Stimulated activated naive CD4-positive, alpha-beta T cell treated with Interleukin-2 at 50 U/mL for 16 hours (primary cell): ENCODE results near the gene PTPRT.

ENCODE experiments used
- DNase-seq: peaks from one replicate; lab custom pipeline; 2025; lab: John Stamatoyannopoulos, UW

PTPRT gene

DNA sequence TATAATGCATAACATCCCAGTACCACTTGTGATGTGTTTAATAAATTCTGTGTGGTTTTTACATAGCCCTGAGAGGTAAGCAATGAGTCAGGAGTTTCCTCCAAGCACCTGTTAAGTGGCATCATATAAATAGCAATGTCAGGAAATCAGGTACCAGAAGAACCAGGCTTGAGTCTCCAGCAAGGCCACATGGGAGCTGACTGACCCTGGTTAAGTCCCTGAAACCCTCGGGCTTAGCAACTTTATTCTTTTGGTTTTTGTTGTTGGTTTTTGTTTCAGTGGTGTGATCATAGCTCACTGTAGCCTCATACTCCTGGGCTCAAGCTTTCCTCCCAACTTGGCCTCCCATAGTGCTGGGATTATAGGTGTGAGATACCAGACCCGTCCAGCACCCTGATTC lies 70.0 kb downstream of the PTPRT start:
- DNase-seq = no peak

DNA sequence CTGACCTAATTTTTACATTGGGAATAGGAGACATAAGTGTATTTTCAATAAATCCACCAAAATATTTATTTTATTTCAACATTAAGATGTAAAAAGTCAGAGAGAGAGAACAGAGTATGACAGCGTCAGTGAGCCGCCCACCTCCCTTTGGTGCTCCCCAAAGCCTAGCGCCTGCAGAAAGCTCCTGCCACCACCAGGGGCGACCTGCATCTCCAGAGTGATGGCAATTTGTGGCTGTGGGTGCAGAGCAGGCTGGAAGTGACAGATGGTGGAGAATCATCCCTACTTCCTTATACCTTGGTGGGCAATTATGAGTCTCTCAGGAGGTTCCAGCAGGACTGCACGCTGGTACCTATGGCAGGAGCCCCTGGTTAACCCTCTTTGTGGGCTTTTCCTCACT lies 87.3 kb downstream of the PTPRT start:
- no peak for DNase-seq

DNA sequence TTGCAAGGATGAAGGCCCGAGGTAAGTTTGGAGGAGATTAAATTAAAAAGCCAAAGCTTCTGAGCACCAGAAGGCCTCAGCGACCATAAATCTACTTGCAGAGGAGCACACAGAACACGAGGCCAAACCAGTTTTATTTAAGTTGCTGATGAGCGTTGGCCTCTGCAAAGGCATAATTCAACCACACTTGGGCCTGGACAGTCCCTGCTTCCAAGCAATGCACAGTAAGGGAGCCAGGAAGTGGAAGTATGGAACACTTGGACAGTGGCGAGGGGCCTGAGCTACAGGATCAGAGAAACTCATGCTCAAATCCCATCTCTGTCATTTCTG lies 92.8 kb downstream of the PTPRT start:
- no peak for DNase-seq

DNA sequence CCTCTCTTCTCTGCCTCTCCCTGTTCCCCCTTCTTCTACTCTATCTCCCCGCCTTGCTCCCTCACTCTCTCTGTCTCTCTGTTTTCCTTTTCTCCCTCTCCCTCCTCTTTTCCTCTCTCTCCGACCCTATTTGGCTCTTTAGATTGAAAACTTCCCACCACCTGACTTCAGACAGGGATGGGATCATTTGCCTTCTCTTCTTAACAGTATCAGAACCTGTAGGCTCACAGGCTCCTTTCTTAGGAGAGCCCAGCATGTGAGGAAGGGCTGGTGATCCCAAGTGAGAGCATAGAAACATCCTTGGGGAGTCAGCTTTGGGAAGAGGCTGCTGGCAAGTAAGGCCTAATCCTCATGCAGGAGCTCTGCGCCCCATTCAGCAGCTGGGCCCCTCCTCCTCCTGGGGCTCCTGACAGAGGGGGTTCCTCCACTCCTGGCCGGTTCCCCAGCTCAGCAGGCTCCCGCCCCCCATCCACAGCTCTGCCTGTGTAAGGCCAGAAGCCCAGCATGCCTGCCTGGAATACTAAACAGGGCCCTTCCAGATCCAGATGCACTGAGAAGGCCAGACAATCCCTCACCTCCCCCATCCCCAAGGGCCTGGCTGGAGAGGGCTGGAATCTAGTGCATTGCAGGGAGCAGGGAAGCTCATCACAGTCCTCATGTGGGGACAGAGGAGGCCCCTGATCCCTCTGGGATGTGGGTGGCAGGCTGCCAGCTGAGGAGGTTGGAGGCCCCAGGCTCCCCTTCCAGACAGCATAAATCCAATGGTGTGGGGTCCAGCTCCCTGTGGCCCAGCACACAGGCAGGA lies 93.4 kb downstream of the PTPRT start:
- DNase-seq = no peak

DNA sequence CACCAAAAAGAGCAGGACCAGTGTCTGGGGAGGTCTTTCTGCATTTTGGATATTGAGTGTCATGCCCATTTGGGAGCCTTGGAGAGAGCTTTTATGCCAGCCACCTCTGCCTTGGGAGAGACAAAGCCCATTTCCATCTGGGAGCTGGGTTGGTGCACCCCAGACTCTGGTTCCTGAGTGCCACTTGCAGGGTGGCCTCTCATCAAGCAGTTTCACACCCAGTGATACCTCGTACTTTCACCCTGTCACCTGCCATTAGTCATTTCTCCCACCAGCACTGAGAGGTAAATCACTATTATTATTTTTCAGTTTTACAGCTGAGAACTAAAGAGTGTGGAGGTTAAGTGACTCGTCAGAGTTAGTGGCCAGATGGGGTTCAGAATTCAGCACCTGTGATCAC lies 94.7 kb downstream of the PTPRT start:
- no peak for DNase-seq

DNA sequence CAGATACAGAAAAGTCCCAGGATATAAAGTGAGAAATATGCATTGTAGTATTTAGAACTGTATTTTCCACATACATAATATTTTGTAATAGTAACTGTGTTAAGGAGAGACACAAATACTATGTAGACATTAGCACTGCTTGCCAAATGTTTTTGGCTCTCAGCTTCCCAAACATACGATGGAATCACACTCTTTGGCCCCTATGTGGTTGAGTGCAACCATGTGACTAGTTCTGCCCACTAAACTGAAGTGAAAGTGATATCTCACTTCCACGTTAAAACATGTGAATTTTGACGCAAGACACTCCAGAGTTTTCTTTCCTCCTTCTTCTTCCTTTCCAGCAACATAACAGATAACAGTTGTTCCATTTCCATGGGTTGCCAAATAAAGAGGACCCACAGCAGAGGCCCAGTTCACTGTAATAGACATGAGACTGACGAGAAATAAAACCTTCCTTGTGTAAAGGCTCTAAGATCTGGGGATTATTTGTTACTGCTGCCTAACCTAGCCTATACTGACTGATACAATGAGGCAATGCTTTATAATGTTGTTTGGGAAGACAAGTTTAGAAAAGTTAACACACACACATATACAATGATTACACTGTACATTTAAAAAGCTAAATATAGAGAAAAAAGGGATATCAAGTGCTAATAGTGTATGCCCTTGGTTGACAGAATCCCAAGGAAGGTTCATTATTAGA lies 97.2 kb downstream of the PTPRT start:
- no peak for DNase-seq

DNA sequence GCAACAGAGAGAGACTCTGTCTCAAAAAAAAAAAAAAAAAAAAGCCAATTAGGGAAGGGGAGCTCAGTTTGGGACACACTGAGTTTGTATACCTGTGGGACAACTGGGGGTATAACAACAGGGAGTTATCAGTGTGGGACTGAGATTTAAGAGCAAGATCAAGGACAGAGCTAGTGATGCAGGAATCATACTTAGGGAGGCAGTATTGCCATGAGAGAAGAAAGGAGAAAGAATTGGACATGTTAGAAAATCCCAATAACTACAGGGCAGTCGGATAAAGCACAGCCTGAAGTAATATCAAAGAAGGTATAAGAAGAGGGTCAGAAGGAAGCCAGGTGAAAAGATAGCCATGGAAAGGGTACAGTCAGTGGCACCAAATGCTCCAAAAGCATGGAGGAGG lies 121.2 kb downstream of the PTPRT start:
- DNase-seq = no peak

DNA sequence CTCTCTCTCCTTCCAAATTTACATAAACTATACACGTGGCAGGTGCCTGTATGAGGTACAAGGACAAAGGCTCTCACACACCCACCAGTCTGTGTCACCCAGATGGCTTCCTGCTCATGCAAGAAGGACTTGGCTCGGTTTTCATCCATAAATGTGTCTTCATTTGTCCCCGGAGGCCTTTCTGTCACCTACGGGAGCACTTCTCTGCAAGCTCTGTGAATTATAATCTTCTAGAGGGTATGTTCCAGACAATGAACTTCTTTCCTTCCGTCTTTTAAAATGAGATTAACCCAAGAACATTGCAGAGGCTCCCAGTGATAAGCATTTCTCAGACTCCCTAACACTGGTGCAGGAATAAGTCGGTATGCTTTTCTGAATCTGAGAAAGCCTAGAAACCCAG lies 123.6 kb downstream of the PTPRT start:
- DNase-seq = no peak

DNA sequence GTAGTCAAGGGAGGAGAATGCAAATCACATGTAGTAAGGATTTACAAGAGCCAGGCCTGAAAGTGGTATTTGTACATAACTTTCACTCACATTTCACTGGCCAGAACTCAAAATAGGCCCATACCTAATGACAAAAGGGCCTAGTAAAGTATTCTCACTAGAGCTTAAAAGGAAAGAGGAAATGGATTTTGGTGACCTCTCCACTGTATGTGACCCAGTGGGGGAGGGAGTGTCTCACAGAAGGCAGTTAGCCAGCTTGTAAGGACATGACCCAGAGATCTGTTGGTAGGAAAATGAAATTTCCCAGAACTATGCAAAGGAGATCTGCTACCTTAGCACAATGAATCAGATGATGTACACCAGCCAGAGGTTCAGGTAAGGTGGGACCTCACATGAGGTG lies 124.4 kb downstream of the PTPRT start:
- DNase-seq = no peak

DNA sequence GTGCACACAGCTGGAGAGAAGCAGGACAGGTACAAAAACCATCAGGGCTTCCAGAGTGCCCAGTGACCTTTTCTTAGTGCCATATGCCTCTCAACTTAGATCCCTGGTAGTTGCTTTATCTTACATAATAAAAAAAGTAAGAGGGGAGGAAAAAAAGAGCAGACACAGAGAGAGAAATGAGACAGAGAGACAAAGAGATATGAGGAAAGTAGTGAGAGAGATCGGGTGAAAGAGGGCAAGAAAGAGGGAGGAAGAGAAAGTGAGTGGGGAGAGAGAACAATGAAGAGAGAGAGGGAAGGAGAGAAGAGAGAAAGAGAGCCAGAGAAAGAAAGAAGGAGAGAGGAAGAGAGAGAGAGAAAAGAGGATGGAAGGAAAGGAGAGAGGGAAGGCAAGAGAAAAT lies 131.6 kb downstream of the PTPRT start:
- no peak for DNase-seq

DNA sequence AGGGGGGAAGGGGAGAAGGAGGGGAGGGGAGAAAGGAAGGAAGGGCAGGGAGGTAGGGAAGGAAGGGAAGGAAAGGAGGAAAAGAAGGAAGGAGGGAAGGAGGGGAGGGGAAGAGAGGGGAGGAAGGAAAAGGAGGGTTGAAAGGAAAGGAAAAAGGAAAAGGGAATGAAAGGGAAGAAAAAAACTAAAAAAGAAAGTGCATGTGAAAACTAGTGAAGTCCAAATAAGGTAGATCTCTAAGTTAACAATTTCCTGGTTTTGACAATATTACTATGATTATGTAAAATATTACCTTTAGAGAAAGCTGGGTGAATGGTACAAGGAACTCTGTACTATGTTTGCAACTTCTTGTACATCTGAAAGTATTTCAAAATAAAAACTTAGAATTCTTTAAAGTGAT lies 132.4 kb downstream of the PTPRT start:
- no peak for DNase-seq

DNA sequence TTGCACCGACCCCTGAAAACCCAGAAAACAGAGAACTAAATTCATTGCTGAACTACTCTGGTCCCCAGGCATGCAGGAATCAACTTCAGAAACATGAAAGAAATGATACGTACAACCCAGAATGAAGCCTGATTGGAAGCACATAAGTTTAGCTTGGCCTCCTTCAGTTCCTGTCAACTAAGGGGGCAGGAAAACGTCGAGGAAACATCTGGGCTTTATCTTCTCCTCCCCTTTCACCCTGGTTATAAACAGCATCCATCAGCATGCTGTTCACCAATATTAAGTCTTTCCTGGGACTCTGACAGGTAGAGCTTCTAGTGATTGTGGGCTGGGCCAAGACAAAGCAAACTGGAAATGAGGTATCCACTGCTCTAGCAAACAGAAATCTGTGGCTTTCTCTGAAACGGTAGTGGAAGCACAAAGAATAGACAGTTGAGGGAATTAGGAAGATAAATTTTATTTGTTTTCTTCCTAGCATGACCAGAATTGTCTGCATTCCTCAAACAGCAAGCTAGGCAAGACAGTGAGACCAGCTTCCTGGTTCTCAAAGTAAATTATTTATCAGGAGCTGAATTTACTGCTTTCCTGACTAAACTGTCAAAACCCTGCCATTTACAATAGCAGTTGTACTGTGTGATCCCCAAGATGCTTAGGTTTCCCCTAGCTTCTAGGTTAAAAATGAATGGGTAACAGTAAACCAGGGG lies 134.4 kb downstream of the PTPRT start:
- DNase-seq = no peak

DNA sequence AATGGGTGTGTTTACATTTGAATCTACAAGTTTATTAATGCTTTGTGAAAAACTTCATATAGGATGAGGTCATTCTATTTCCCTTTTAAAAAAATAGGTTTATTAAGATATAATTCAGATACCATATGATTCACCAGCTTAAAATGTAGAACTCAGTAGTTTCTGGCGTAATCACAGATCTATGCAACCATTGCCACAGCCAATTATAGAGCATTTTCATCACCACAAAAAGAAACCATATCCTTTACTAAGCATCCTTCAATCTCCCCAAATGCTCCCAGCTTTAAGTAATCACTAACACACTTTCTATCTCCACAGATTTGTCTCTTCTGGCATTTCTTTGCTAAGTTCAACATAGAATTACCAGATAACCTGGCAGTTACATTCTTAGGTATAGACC lies 137.2 kb downstream of the PTPRT start:
- DNase-seq = no peak

DNA sequence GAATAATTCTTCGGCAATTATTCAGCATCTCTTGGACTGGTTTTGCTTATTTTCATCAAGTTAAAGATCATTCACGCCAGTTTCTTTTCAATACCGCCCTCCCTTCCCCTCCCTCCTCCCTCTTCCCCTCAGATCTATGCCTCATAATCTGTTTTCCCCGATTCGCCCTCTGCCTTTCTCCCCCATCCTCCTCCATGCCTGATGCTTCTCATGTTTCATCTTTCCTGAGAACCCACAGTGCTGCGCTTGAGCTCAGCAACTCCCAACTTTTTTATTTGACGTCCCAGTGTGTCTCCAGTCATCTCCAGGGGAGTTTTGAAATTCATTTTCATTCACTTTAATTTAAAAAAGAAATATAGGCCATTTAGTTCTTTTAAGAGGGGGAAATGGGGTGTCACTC lies 142.7 kb downstream of the PTPRT start:
- no peak for DNase-seq

DNA sequence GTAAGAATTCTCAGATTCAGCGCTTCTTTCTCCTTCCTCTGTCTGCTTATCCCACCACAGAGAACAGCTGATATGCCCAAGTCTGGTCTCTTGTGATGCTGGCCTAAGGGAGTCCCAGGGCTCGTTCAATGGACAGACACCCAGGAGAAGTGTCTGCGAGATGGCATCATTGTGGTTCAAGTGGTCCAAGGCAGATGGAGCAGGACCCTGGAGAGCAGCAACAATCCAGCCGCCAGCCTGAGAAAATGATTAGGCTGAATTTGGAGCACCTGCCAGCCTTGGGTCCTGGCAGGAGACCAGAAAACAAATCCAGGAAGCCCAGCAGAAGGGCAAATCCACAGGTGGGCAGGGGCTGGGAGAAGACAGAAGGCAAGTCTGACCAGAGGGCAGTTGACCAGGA lies 145.8 kb downstream of the PTPRT start:
- DNase-seq = no peak

DNA sequence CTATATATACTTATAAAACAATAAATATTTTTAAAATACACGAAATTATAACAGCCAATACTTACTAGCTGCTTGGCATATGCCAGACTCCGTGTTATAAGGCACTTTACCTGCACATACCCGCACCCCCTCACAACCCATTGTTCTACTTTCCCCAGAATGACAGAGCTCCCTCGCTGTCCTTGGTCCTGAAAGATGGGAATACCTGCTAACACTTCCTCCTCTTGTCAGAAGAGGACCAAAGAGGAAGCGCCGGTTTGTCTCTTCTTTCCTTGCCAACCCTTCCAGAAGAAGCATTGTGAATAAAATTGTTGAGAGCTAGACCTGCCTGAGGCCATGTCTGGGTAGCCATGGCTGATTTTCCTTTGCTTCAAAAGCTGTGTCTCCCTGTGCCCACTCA lies 149.3 kb downstream of the PTPRT start:
- no peak for DNase-seq

DNA sequence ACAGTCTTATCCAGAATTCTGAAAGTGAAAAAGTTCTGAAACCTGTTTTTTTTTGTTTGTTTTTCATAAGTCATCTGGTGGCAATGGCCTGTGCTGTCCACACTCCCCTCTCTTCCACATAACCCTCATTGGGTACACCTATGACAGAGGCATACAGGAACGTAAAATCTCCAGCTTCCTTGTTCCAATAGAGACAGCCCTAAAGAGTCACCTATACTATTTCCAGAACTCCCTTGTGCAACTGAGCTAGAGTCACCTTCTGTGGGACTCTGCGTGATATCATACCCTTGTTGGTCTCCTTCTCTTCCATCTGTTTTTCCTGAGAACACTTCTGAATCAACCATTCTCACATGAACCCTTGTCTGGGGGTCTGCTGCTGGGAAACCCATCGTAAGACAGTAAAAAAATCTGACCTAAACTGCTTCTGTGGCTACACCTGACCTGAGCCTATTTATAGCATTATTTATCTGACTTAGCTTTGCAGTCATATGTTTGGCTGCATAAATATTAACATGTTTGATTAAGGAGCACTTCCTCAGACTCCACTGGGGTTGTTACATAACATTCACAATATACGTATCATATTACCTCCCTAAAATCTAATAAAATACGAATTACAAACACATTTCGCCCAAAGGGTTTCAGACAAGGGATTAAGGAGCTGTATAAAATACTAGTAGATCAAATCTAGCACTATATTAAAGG lies 151.9 kb downstream of the PTPRT start:
- no peak for DNase-seq

DNA sequence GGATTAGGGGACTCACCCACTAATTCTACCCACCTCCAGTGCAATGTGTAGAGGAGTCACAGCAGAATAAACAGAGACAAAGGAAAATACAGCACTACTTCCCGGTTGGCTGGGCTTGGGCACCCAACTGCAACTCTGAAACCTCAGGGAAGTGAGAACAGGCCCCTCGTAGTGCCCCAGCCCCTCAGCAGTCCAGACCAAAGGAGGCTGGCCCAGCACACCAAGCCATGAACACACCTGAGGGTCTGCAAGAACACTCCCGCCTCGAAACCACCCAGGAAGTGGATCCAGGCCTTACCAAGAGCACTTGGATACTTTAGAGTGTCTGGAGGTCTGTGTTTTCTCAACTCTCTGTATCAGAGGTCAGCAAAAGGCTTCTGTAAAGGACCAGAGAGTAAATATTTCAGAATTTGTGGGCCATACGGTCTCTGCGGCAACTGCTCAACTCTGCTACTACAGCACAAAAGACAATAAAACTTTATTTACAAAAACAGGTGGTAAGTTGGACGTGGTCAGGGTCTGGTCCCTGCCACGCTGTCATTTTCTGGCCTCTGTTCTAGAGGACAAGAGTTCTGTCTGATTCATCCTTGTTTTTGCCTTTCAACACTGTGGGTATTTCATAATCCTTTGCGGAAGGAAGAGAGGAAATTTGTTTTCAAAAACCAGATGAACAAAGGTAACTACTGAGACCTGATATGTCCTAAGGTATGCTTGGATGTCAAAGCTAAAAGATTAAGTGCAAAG lies 154.6 kb downstream of the PTPRT start:
- DNase-seq = no peak

DNA sequence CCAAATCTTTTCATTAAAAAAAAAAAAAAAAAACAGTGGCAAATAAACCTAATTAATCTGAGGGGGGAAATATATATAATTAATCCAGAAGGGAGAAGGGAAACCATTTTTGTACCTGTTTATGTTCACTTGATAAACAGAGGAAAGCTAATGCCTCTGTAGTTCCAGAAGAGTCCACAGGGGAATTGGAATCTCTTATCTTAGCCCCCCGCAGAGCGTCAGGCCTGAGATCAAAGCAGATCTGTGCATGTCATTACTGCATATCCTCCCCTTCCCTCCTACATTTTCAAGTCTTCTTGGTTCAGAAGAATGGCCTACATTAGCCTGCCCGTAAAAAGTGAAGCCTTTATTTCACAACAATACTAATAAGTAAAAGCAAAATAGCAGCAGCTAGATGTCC lies 157.2 kb downstream of the PTPRT start:
- DNase-seq = no peak

DNA sequence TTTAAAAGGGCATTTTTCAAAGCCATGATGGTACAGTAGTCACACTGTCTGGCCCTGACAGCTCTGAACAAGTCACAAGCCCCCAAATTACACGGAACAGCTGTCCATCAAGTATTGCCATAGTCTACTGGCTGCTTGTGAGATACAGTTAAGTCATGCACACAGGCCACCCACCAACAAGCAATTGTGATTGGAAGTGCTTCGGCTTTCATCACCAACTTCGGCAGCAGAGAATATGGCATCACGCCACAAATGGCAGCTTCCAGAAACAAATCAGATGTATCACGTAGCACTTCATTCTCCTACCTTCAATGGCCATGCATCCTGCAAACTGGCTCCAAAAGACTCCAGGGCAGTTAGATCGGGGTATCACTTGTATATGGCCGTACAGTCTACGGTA lies 160.5 kb downstream of the PTPRT start:
- DNase-seq = no peak

DNA sequence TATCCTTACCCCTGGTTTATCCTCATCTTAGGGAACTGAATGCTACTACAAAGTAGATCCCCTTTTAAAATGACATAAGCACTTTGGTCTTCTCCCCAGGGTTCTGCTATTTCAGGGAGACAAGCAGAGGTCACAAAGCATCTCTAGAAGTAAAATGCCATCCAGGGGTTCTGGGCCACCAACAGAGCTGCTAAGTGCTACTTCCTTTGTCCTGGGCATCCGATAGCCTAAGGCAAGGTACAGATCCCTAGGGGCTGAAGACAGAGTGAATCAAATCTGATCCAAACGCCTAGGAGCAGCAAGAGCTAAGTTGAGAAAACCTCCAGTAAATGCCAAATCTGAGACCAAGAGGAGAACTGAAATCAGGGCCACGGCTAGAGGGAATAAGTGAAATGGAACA lies 161.2 kb downstream of the PTPRT start:
- no peak for DNase-seq

DNA sequence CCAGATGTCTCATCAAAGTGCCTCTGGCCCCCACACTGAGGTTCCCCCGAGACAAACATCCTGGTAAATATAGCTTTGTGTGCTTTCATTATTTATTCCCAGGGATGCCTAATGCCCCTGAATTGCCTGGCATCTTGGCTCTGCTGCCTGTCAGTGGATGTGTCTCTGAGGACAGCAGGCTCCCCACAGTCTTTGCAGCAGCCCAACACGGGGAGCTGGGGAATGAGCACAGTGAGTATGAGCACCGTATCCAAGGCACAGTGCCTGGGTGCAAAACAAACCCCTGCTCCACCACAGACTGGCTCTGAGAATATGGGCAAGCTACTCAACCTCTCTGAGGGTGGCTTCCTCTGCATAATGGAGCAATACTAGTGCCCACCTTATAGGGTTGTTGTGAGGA lies 165.9 kb downstream of the PTPRT start:
- DNase-seq = no peak
